GM13977 (cell line): ENCODE results near the gene HS3ST1.
"Not testable (repeated sequence)": the region's sequence is repeated elsewhere in the genome, so short reads cannot be mapped to it uniquely, and the experiment has no call there.

Experiments used
- DNase-seq: peaks from one replicate; pipeline ENCODE4 v3.0.0; 2012; ENCODE audit warnings: low spot score
- CTCF ChIP-seq: IDR thresholded peaks from 2 replicates; pipeline ENCODE4 v1.5.1; 2012; ENCODE audit warnings: mild to moderate bottlenecking, control low read depth; ENCODE audit not compliant: insufficient read depth; ENCODE audit errors: extremely low read depth, missing control alignments
- in situ Hi-C: fragments of 300-500 bp; cut with MboI; formaldehyde crosslinking; loops from one replicate; pipeline ENCODE4 v1.12.0; 2022; ENCODE audit warnings: low sequenced_read_pairs, low pct_unique_long_range_greater_than_20kb, mixed read lengths, inconsistent platforms; ENCODE audit not compliant: unreplicated experiment

HS3ST1 gene

GRCh38 chr4:11402192-11402591 is 26.5 kb downstream of the HS3ST1 start:
- in situ Hi-C loops, result loop anchor here (25.0 kb wide), 1 partner anchor 665 kb away; no protein-coding TSS in a partner anchor
- TF ChIP-seq CTCF, result no peak
- DNase-seq, result peak; percentile 47

- in situ Hi-C loops, result no loop called here
- no peak for DNase-seq
- no peak for TF ChIP-seq CTCF
Observed at GRCh38 chr4:11399461-11399971, 29.2 kb downstream of the HS3ST1 start.

GRCh38 chr4:11397819-11398610 is 30.7 kb downstream of the HS3ST1 start:
- peak; percentile 55 for DNase-seq
- in situ Hi-C loops, result no loop called here
- TF ChIP-seq CTCF, result no peak

GRCh38 chr4:11397146-11397545 is 31.5 kb downstream of the HS3ST1 start:
- in situ Hi-C loops, result no loop called here
- TF ChIP-seq CTCF, result no peak

GRCh38 chr4:11393551-11393950 is 35.1 kb downstream of the HS3ST1 start:
- no peak for TF ChIP-seq CTCF
- no peak for DNase-seq
- in situ Hi-C loops, result no loop called here

More at GRCh38 chr4:11397146-11397545, 31.5 kb downstream of the HS3ST1 start:
- DNase-seq, result no peak

GRCh38 chr4:11384072-11384471 is 44.6 kb downstream of the HS3ST1 start:
- DNase-seq, in situ Hi-C loops: not testable (repeated sequence)

GRCh38 chr4:11376571-11376970 is 52.1 kb downstream of the HS3ST1 start:
- DNase-seq, result no peak
- in situ Hi-C loops, result no loop called here
- TF ChIP-seq CTCF, result no peak
